Measurements from ENCODE around the gene ZNF518A. TPM values are rescaled to one million over a fixed set of nuclear protein-coding genes. Genes with fewer than 3 reads are reported as not detected.

Gene ZNF518A
- total RNA-seq, 1 experiment from 2014 or later: 26.1 TPM

- Histone ChIP-seq H3K9me3 (ENCODE audit: control insufficient read depth, insufficient read depth, low read depth, low read length) (peaks cover 14% of the 10 kb centered on the region; the same call in 1 of the 2 replicates), H3K36me3 (ENCODE audit: control insufficient read depth, insufficient read depth, low read length) (no peaks in the 10 kb centered on the region), H3K27me3 (ENCODE audit: control insufficient read depth, insufficient read depth, low read length) (no peaks in the 10 kb centered on the region), H3K27ac (ENCODE audit: low read length) (no peak overlapping the region), H3K4me3 (ENCODE audit: low read depth in 2 of 2, low read length in 2 of 2) (no peak overlapping the region), H3K4me1 (ENCODE audit: control insufficient read depth, insufficient read depth, low read length) (no peaks in the 10 kb centered on the region)
- CTCF ChIA-PET: no interaction called here
- DNase-seq (ENCODE audit: low read depth, low spot score) (no peak), ATAC-seq (no peak)
- no TSS peak for BruUV-seq (replicated peaks)
- intact Hi-C loops (cut with micrococcal nuclease; ENCODE audit: unreplicated experiment): no loop called here
- TF ChIP-seq REST (IDR thresholded peaks at IDR 0.05; ENCODE audit: insufficient read depth in 1 of 2, low read depth in 2 of 2, low read length in 1 of 2) (no peak), POLR2AphosphoS5 (IDR thresholded peaks at IDR 0.05; ENCODE audit: low read depth, low read length) (no peak), TCF7L2 (IDR thresholded peaks at IDR 0.05; ENCODE audit: low read depth, low read length) (no peak), SIN3A (IDR thresholded peaks at IDR 0.05; ENCODE audit: borderline replicate concordance, insufficient read depth, low read depth, low read length) (no peak), CTCF (IDR thresholded peaks at IDR 0.05) (no peak)
- in situ Hi-C loops (cut with HindIII; ENCODE audit: low pct_unique_long_range_greater_than_20kb, low sequenced_read_pairs): no loop called here
- POLR2A ChIA-PET: interaction anchor here (0.5 kb wide), 1 partner anchor 15 kb away, joined by 3 read pairs; no protein-coding TSS in a partner anchor
Measured at GRCh38 chr10:96168546-96168945, 38.4 kb downstream of the ZNF518A start.

GRCh38 chr10:96170230-96170629, 40.1 kb downstream of the ZNF518A start:
- Histone ChIP-seq H3K4me3 (ENCODE audit: low read depth in 2 of 2, low read length in 2 of 2) (no peak overlapping the region), H3K27me3 (ENCODE audit: control insufficient read depth, insufficient read depth, low read length) (no peaks in the 10 kb centered on the region), H3K4me1 (ENCODE audit: control insufficient read depth, insufficient read depth, low read length) (no peaks in the 10 kb centered on the region), H3K9me3 (ENCODE audit: control insufficient read depth, insufficient read depth, low read depth, low read length) (peaks cover 16% of the 10 kb centered on the region; the same call in 1 of the 2 replicates), H3K27ac (ENCODE audit: low read length) (no peak overlapping the region), H3K36me3 (ENCODE audit: control insufficient read depth, insufficient read depth, low read length) (no peaks in the 10 kb centered on the region)
- in situ Hi-C loops (cut with HindIII; ENCODE audit: low pct_unique_long_range_greater_than_20kb, low sequenced_read_pairs) (no loop called here), intact Hi-C loops (cut with micrococcal nuclease; ENCODE audit: unreplicated experiment) (no loop called here)
- ATAC-seq (no peak), DNase-seq (ENCODE audit: low read depth, low spot score) (no peak)
- CTCF ChIA-PET: no interaction called here
- no peak for TF ChIP-seq SIN3A (IDR thresholded peaks at IDR 0.05; ENCODE audit: borderline replicate concordance, insufficient read depth, low read depth, low read length)
- TF ChIP-seq REST (IDR thresholded peaks at IDR 0.05; ENCODE audit: insufficient read depth in 1 of 2, low read depth in 2 of 2, low read length in 1 of 2): no peak
- no peak for TF ChIP-seq CTCF (IDR thresholded peaks at IDR 0.05)
- TF ChIP-seq TCF7L2 (IDR thresholded peaks at IDR 0.05; ENCODE audit: low read depth, low read length): no peak
- POLR2A ChIA-PET: no interaction called here
- no TSS peak for BruUV-seq (replicated peaks)
